ENCODE data around the gene WWC2.

WWC2 gene

GRCh38 chr4:183244506-183244905, 145.4 kb downstream of the WWC2 start:
- intact Hi-C loops (cut with DNase I): no loop called here
- no peak for DNase-seq

- DNase-seq: no peak
- intact Hi-C loops (cut with DNase I): no loop called here
These were observed 149.1 kb downstream of the WWC2 start for GRCh38 chr4:183248201-183248600.

GRCh38 chr4:183249854-183250253, 150.8 kb downstream of the WWC2 start:
- intact Hi-C loops (cut with DNase I): no loop called here
- no peak for DNase-seq

- DNase-seq: no peak
- intact Hi-C loops (cut with DNase I): no loop called here
These were observed 151.8 kb downstream of the WWC2 start for GRCh38 chr4:183250831-183251230.

GRCh38 chr4:183252959-183253358, 153.9 kb downstream of the WWC2 start:
- intact Hi-C loops (cut with DNase I): no loop called here
- no peak for DNase-seq

- intact Hi-C loops (cut with DNase I): no loop called here
- DNase-seq: no peak
These were observed 154.4 kb downstream of the WWC2 start for GRCh38 chr4:183253451-183253850.

GRCh38 chr4:183254162-183254561, 155.1 kb downstream of the WWC2 start:
- intact Hi-C loops (cut with DNase I): no loop called here
- no peak for DNase-seq

GRCh38 chr4:183255487-183255886, 156.4 kb downstream of the WWC2 start:
- intact Hi-C loops (cut with DNase I): no loop called here
- no peak for DNase-seq

- intact Hi-C loops (cut with DNase I): no loop called here
- no peak for DNase-seq
These were observed 157.3 kb downstream of the WWC2 start for GRCh38 chr4:183256343-183256742.

- intact Hi-C loops (cut with DNase I): no loop called here
- DNase-seq: peak in 8 of 10 donors; percentile 43 to 92 (median 64)
These were observed 157.8 kb downstream of the WWC2 start for GRCh38 chr4:183256756-183257385.

- intact Hi-C loops (cut with DNase I): no loop called here
- DNase-seq: no peak
These were observed 158.8 kb downstream of the WWC2 start for GRCh38 chr4:183257808-183258207.

GRCh38 chr4:183260491-183261151, 161.6 kb downstream of the WWC2 start:
- intact Hi-C loops (cut with DNase I): no loop called here
- no peak for DNase-seq

- DNase-seq: peak; percentile 47 to 96 (median 86)
- intact Hi-C loops (cut with DNase I): loop anchor here (1.0 to 2.0 kb wide), 3 partner anchors 145 to 324 kb away; no protein-coding TSS in a partner anchor
These were observed 163.1 kb downstream of the WWC2 start for GRCh38 chr4:183261953-183262775.

GRCh38 chr4:183262776-183263100, 163.7 kb downstream of the WWC2 start:
- intact Hi-C loops (cut with DNase I): loop anchor here (1.0 to 2.0 kb wide), 3 partner anchors 144 to 324 kb away; no protein-coding TSS in a partner anchor

GRCh38 chr4:183263787-183264386, 164.8 kb downstream of the WWC2 start:
- DNase-seq: no peak
- intact Hi-C loops (cut with DNase I): loop anchor here (2.0 kb wide), 1 partner anchor 143 kb away; no protein-coding TSS in a partner anchor

More at GRCh38 chr4:183262776-183263100, 163.7 kb downstream of the WWC2 start:
- DNase-seq: no peak

- intact Hi-C loops (cut with DNase I): no loop called here
- DNase-seq: no peak
These were observed 165.6 kb downstream of the WWC2 start for GRCh38 chr4:183264614-183265013.

- intact Hi-C loops (cut with DNase I): no loop called here
These were observed 167.3 kb downstream of the WWC2 start for GRCh38 chr4:183266371-183266770.

GRCh38 chr4:183268556-183268955, 169.5 kb downstream of the WWC2 start:
- intact Hi-C loops (cut with DNase I): no loop called here
- DNase-seq: no peak

More at GRCh38 chr4:183266371-183266770, 167.3 kb downstream of the WWC2 start:
- DNase-seq: no peak

GRCh38 chr4:183272384-183272783, 173.3 kb downstream of the WWC2 start:
- DNase-seq: no peak
- intact Hi-C loops (cut with DNase I): no loop called here

- intact Hi-C loops (cut with DNase I): no loop called here
- no peak for DNase-seq
These were observed 177.0 kb downstream of the WWC2 start for GRCh38 chr4:183276106-183276505.

- DNase-seq: no peak
- intact Hi-C loops (cut with DNase I): no loop called here
These were observed 185.3 kb downstream of the WWC2 start for GRCh38 chr4:183284258-183284785.

All from posterior cingulate gyrus (tissue), 11 donors.